HEK293 (cell line): ENCODE measurements around the gene CADPS2.

ENCODE experiments used
- ZNF571 ChIP-seq: fragments of 450-650 bp; formaldehyde crosslinking; IDR thresholded peaks from 2 replicates; pipeline ENCODE4 v1.5.0; 2017; ENCODE audit warnings: missing biosample characterization, missing genetic modification characterization
- TF ChIP-seq, protein P1 (sequence below): fragments of 450-650 bp; formaldehyde crosslinking; IDR thresholded peaks from 2 replicates; pipeline ENCODE4 v1.5.1; 2016; ENCODE audit warnings: missing biosample characterization, missing genetic modification characterization
- TF ChIP-seq, protein P2 (sequence below): fragments of 450-650 bp; IDR thresholded peaks from 2 replicates; pipeline ENCODE4 v1.5.1; 2018; ENCODE audit warnings: missing biosample characterization, missing genetic modification characterization

DNA sequence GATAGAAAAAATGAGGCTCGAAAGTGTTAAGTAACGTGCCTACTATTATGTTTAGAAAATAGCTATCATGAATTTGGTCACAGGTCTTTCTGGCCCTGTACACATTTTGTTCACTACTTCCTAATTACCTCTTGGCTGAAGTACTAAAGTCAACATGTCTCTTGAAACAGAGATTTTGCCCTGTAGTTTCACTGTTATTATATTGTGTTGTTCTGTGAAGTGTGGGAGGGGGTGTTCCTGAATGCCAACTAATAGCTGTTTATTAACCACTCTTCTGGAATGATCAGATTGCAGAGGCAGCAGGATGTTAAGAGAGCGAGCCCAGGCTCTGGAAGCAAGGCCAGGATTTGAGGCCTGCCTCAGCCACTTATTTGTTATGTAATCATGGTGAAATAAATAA lies 259.5 kb downstream of the CADPS2 start:
- TF ChIP-seq, protein P1, sequence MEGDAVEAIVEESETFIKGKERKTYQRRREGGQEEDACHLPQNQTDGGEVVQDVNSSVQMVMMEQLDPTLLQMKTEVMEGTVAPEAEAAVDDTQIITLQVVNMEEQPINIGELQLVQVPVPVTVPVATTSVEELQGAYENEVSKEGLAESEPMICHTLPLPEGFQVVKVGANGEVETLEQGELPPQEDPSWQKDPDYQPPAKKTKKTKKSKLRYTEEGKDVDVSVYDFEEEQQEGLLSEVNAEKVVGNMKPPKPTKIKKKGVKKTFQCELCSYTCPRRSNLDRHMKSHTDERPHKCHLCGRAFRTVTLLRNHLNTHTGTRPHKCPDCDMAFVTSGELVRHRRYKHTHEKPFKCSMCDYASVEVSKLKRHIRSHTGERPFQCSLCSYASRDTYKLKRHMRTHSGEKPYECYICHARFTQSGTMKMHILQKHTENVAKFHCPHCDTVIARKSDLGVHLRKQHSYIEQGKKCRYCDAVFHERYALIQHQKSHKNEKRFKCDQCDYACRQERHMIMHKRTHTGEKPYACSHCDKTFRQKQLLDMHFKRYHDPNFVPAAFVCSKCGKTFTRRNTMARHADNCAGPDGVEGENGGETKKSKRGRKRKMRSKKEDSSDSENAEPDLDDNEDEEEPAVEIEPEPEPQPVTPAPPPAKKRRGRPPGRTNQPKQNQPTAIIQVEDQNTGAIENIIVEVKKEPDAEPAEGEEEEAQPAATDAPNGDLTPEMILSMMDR, result no peak
- TF ChIP-seq, protein P2, sequence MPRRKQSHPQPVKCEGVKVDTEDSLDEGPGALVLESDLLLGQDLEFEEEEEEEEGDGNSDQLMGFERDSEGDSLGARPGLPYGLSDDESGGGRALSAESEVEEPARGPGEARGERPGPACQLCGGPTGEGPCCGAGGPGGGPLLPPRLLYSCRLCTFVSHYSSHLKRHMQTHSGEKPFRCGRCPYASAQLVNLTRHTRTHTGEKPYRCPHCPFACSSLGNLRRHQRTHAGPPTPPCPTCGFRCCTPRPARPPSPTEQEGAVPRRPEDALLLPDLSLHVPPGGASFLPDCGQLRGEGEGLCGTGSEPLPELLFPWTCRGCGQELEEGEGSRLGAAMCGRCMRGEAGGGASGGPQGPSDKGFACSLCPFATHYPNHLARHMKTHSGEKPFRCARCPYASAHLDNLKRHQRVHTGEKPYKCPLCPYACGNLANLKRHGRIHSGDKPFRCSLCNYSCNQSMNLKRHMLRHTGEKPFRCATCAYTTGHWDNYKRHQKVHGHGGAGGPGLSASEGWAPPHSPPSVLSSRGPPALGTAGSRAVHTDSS (tag by site-specific recombination), result no peak
- TF ChIP-seq ZNF571, result no peak
